Measurements from ENCODE around the gene CNTRL. TPM values are rescaled to one million over a fixed set of nuclear protein-coding genes. Genes with fewer than 3 reads are reported as not detected.

The CNTRL gene
- total RNA-seq, 1 donor from 2014 or later = 26.3 TPM

DNA sequence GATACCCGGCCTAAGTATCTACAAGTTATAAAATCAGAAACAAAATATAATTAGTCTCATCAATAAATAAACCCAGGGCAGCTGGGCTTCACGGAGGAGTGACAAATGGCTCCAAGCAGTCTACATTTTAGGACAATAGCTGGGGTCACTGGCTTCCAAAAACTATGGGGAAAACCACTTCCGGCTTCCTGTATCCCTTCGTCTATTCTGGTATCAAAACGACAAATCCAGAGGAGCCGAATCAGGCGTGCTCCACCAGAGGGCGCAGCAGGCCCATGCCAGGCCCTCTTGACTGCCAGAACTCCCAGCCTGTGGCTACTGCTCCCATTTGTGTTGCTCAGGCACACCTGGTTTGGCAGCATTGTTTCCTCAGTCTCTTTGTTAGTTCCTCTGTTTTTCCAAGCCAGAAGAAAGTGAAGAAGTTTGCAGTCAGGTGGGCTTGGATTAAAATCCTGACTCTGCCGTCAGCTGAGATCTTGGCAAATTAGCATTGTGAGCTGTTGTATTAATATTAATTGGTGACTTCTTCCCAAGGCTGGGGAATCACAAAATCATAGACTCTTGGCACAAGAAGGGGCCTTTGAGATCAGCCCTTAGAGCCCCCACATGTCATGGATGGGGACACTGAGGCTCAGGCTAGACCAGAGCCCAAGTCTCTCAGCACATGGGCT lies 138.5 kb downstream of the CNTRL start:
- Histone ChIP-seq H3K9me3 (no peaks in the 10 kb centered on the region), H3K4me3 (no peak overlapping the region), H3K36me3 (no peaks in the 10 kb centered on the region), H3K4me1 (peaks cover 12% of the 10 kb centered on the region), H3K27ac (peak overlapping the region; percentile 32), H3K27me3 (ENCODE audit: low read depth) (no peaks in the 10 kb centered on the region)
- DNase-seq (peak; percentile 89), ATAC-seq (peak; percentile 97)
- intact Hi-C loops (cut with DNase I) = no loop called here
- TF ChIP-seq, protein P1, sequence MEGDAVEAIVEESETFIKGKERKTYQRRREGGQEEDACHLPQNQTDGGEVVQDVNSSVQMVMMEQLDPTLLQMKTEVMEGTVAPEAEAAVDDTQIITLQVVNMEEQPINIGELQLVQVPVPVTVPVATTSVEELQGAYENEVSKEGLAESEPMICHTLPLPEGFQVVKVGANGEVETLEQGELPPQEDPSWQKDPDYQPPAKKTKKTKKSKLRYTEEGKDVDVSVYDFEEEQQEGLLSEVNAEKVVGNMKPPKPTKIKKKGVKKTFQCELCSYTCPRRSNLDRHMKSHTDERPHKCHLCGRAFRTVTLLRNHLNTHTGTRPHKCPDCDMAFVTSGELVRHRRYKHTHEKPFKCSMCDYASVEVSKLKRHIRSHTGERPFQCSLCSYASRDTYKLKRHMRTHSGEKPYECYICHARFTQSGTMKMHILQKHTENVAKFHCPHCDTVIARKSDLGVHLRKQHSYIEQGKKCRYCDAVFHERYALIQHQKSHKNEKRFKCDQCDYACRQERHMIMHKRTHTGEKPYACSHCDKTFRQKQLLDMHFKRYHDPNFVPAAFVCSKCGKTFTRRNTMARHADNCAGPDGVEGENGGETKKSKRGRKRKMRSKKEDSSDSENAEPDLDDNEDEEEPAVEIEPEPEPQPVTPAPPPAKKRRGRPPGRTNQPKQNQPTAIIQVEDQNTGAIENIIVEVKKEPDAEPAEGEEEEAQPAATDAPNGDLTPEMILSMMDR (IDR thresholded peaks at IDR 0.05) = peak; percentile 95

DNA sequence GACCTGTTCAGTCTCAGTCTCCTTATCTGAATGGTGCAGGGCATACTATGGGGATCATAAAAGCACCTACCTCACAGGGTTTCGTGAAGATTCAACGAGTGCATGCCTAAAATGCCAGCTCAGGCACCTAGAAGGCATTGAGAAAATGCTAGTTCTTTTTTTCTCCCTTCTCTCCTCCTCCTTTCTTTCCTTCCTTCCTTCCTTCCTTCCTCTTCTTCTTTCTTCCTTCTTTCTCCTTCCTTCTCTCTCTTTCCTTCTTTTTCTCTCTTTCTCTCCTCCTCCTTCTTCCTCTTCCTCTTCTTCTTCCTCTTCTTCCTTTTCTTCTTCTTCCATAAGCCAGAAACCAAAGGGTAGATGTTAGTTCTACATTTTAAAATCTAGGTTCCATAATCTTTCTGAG lies 139.2 kb downstream of the CNTRL start:
- Histone ChIP-seq H3K4me3 (no peak overlapping the region), H3K36me3 (no peaks in the 10 kb centered on the region), H3K27me3 (ENCODE audit: low read depth) (no peaks in the 10 kb centered on the region), H3K4me1 (peaks cover 12% of the 10 kb centered on the region), H3K27ac (no peak overlapping the region), H3K9me3 (no peaks in the 10 kb centered on the region)
- TF ChIP-seq, protein P1 (IDR thresholded peaks at IDR 0.05) = no peak
- intact Hi-C loops (cut with DNase I) = no loop called here
- no peak for ATAC-seq
- no peak for DNase-seq

DNA sequence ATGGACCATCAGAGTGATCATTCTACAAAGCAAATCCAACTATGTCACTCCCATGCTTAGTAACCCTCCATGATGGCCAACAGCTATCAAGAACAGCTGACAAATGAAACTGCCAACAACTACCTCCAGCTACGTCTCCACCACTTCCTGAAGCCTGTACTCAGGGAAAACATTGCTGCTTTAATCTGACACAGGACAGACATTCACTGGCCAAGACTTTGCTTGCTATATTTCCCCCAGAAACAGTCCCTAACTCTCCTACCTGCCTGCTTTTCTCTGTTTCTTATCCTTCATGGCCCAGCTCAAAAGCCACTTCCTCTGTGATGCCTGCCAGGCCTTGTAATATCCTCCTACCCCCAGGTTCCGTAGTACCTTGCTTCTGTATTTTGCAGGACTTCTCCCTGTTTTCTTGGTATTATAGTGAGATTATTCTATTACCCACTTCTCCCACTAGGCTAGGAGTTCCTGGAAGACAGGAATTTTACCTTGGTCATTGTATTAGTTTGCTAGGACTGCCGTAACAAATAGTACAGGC lies 141.6 kb downstream of the CNTRL start:
- Histone ChIP-seq H3K36me3 (no peaks in the 10 kb centered on the region), H3K27me3 (ENCODE audit: low read depth) (no peaks in the 10 kb centered on the region), H3K9me3 (no peaks in the 10 kb centered on the region), H3K27ac (no peak overlapping the region), H3K4me3 (no peak overlapping the region), H3K4me1 (peaks cover 12% of the 10 kb centered on the region)
- ATAC-seq (no peak), DNase-seq (no peak)
- intact Hi-C loops (cut with DNase I) = no loop called here
- TF ChIP-seq, protein P1 (IDR thresholded peaks at IDR 0.05) = no peak

DNA sequence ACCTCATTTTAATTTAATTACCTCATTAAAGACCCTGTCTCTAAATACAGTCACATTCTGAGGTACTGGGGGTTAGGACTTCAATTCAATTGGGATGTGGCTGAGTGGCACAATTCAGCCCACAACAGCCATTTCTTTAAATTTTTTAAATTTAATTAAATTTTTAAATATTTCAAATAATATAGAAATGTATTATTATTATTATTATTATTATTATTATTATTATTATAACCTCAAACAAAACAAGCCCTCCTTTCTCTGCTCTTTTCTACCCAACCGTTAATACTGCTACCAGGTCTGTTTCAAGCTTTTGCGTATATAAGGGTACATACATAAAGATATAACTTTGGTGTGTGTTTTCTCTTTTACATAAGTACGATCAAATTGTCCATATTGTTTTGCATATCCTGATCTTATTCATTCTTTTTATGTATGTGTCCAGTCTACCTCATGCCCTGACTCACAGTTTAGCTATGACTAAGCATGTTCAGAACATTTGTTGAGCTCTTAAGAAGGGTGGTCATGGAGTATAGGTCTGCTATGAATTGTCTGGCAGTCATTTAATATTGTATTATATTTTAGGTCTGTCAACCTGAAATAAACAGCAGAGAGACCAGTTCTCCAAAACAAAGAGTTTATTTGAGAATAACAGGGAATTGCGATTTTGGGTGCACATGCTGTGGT lies 143.0 kb downstream of the CNTRL start:
- intact Hi-C loops (cut with DNase I) = no loop called here
- Histone ChIP-seq H3K36me3 (no peaks in the 10 kb centered on the region), H3K27me3 (ENCODE audit: low read depth) (no peaks in the 10 kb centered on the region), H3K27ac (no peak overlapping the region), H3K4me3 (no peak overlapping the region), H3K4me1 (peaks cover 15% of the 10 kb centered on the region), H3K9me3 (no peaks in the 10 kb centered on the region)
- DNase-seq (no peak), ATAC-seq (no peak)
- TF ChIP-seq, protein P1 (IDR thresholded peaks at IDR 0.05) = no peak

DNA sequence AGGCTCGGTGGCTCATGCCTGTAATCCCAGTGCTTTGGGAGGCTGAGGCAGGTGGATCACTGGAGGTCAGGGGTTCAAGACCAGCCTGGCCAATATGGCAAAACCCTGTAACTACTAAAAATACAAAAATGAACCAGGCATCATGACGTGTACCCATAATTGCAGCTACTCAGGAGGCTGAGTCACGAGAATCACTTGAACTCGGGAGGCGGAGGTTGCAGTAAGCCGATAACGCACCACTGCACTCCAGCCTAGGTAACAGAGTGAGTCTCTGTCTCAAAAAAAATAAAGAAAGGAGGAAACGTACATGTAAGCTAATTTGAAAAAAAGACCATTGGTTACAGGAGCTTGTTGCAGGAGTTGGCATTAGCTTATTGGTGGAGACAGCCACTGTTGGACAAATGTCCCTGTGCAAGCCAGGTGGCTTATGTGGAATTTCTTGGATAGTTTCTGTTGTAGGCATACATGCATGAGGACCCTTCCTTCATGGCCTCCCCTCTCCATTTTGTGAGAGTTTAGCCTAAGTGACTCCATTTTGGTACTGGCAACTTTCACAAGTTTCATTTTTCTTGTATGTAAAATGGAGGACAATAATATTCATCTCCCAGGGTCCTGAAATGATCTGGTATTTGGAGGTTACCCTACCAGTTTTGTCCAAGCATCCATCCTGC lies 143.7 kb downstream of the CNTRL start:
- Histone ChIP-seq H3K27ac (no peak overlapping the region), H3K9me3 (no peaks in the 10 kb centered on the region), H3K4me3 (no peak overlapping the region), H3K36me3 (no peaks in the 10 kb centered on the region), H3K4me1 (peaks cover 8% of the 10 kb centered on the region), H3K27me3 (ENCODE audit: low read depth) (no peaks in the 10 kb centered on the region)
- DNase-seq (no peak), ATAC-seq (no peak)
- TF ChIP-seq, protein P1 (IDR thresholded peaks at IDR 0.05) = no peak
- intact Hi-C loops (cut with DNase I) = no loop called here

All from lower lobe of right lung (tissue), 2 donors.